ENCODE measurements around the gene PSTPIP1. TPM values are rescaled to one million over a fixed set of nuclear protein-coding genes. Genes with fewer than 3 reads are reported as not detected.

PSTPIP1 gene
- total RNA-seq, 2 experiments from 2014 or later = 1.5 to 27.4 TPM

GRCh38 chr15:77010857-77011256 is 15.9 kb downstream of the PSTPIP1 start:
- DNase-seq (ENCODE audit: low spot score) = no peak
- H3K36me3 ChIP-seq (ENCODE audit: insufficient read depth, low read length) = no peaks in the 10 kb centered on the region
- CTCF ChIA-PET (ENCODE audit: unreplicated experiment) = no interaction called here
- H3K4me2 ChIP-seq (ENCODE audit: low read length) = no peak overlapping the region
- POLR2A ChIA-PET = no interaction called here
- TF ChIP-seq EZH2phosphoT487 (IDR thresholded peaks at IDR 0.05; ENCODE audit: borderline replicate concordance, low read depth, low read length) (no peak), CTCF (conservative IDR thresholded peaks at IDR 0.05; ENCODE audit: low read length) (no peak)
- H3K4me1 ChIP-seq (ENCODE audit: insufficient read depth, low read length, poor library complexity, severe bottlenecking) = no peaks in the 10 kb centered on the region
- BruUV-seq (replicated peaks) = no TSS peak
- H3K79me2 ChIP-seq (ENCODE audit: insufficient read depth, low read depth, low read length) = no peaks in the 10 kb centered on the region
- H3K4me3 ChIP-seq (ENCODE audit: low read depth, low read length, poor library complexity, severe bottlenecking) = no peak overlapping the region
- intact Hi-C loops (cut with micrococcal nuclease; ENCODE audit: unreplicated experiment) = no loop called here
- H3K9me3 ChIP-seq (ENCODE audit: low read length) = no peaks in the 10 kb centered on the region
- H3K27ac ChIP-seq (ENCODE audit: low read depth, low read length, poor library complexity, severe bottlenecking) = no peak overlapping the region
- no peaks in the 10 kb centered on the region for H4K20me1 ChIP-seq (ENCODE audit: insufficient read depth, low read length)
- no peak overlapping the region for H2AFZ ChIP-seq (ENCODE audit: low read length)
- no peaks in the 10 kb centered on the region for H3K9me2 ChIP-seq (ENCODE audit: insufficient read depth, low read length)

- Histone ChIP-seq H3K4me3 (ENCODE audit: low read depth, low read length, poor library complexity, severe bottlenecking) (no peak overlapping the region), H3K4me2 (ENCODE audit: low read length) (no peak overlapping the region), H3K4me1 (ENCODE audit: insufficient read depth, low read length, poor library complexity, severe bottlenecking) (no peaks in the 10 kb centered on the region), H3K27ac (ENCODE audit: low read depth, low read length, poor library complexity, severe bottlenecking) (no peak overlapping the region), H3K9me3 (ENCODE audit: low read length) (no peaks in the 10 kb centered on the region), H3K79me2 (ENCODE audit: insufficient read depth, low read depth, low read length) (no peaks in the 10 kb centered on the region), H2AFZ (ENCODE audit: low read length) (no peak overlapping the region), H3K36me3 (ENCODE audit: insufficient read depth, low read length) (no peaks in the 10 kb centered on the region), H3K9me2 (ENCODE audit: insufficient read depth, low read length) (no peaks in the 10 kb centered on the region), H4K20me1 (ENCODE audit: insufficient read depth, low read length) (no peaks in the 10 kb centered on the region)
- ChIA-PET POLR2A (no interaction called here), CTCF (ENCODE audit: unreplicated experiment) (no interaction called here)
- TF ChIP-seq CTCF (conservative IDR thresholded peaks at IDR 0.05; ENCODE audit: low read length) = no peak
- TF ChIP-seq EZH2phosphoT487 (IDR thresholded peaks at IDR 0.05; ENCODE audit: borderline replicate concordance, low read depth, low read length) = no peak
- intact Hi-C loops (cut with micrococcal nuclease; ENCODE audit: unreplicated experiment) = no loop called here
- DNase-seq (ENCODE audit: low spot score) = no peak
- no TSS peak for BruUV-seq (replicated peaks)
Observed at GRCh38 chr15:77012117-77012712, 17.3 kb downstream of the PSTPIP1 start.

GRCh38 chr15:77012868-77013267 is 17.9 kb downstream of the PSTPIP1 start:
- H2AFZ ChIP-seq (ENCODE audit: low read length) = no peak overlapping the region
- no peak for DNase-seq (ENCODE audit: low spot score)
- ChIA-PET CTCF (ENCODE audit: unreplicated experiment) (no interaction called here), POLR2A (interaction anchor here (1.2 kb wide), 1 partner anchor 18 kb away, joined by 4 read pairs; the partner anchor contains the start of gene PSTPIP1)
- H3K4me1 ChIP-seq (ENCODE audit: insufficient read depth, low read length, poor library complexity, severe bottlenecking) = no peaks in the 10 kb centered on the region
- TF ChIP-seq CTCF (conservative IDR thresholded peaks at IDR 0.05; ENCODE audit: low read length) = no peak
- no peak for TF ChIP-seq EZH2phosphoT487 (IDR thresholded peaks at IDR 0.05; ENCODE audit: borderline replicate concordance, low read depth, low read length)
- no peaks in the 10 kb centered on the region for H3K36me3 ChIP-seq (ENCODE audit: insufficient read depth, low read length)
- H3K4me3 ChIP-seq (ENCODE audit: low read depth, low read length, poor library complexity, severe bottlenecking) = no peak overlapping the region
- no peaks in the 10 kb centered on the region for H3K9me2 ChIP-seq (ENCODE audit: insufficient read depth, low read length)
- no TSS peak for BruUV-seq (replicated peaks)
- intact Hi-C loops (cut with micrococcal nuclease; ENCODE audit: unreplicated experiment) = no loop called here
- no peaks in the 10 kb centered on the region for H3K79me2 ChIP-seq (ENCODE audit: insufficient read depth, low read depth, low read length)
- no peaks in the 10 kb centered on the region for H3K9me3 ChIP-seq (ENCODE audit: low read length)
- no peaks in the 10 kb centered on the region for H4K20me1 ChIP-seq (ENCODE audit: insufficient read depth, low read length)
- H3K4me2 ChIP-seq (ENCODE audit: low read length) = no peak overlapping the region
- H3K27ac ChIP-seq (ENCODE audit: low read depth, low read length, poor library complexity, severe bottlenecking) = no peak overlapping the region

All from OCI-LY7 (cell line).